K562 (cell line): ENCODE data around the gene HERPUD2.

ENCODE experiments used
- JUND ChIP-seq, 2 experiments: IDR thresholded peaks; 2 replicates in 1 of 2; 3 replicates in 1 of 2; pipeline ENCODE4 v1.6.1; 2011; ENCODE audit warnings: borderline replicate concordance in 2 of 2, low read depth in 2 of 2, low read length in 2 of 2, improper control_type of control experiment in 1 of 2, missing biosample characterization in 1 of 2, missing genetic modification characterization in 1 of 2, missing genetic modification reagents in 1 of 2
- NFE2 ChIP-seq: IDR thresholded peaks from 2 replicates; pipeline ENCODE4 v1.6.1; 2014; ENCODE audit warnings: antibody characterized with exemption, low read depth
- SAP30 ChIP-seq: fragments of 200-600 bp; sonication (generic); IDR thresholded peaks from 2 replicates; pipeline ENCODE4 v1.6.1; 2012; ENCODE audit warnings: borderline replicate concordance, low read depth, mild to moderate bottlenecking, moderate library complexity, low read length, control low read depth, inconsistent platforms; ENCODE audit not compliant: insufficient read depth, poor library complexity, severe bottlenecking
- SP2 ChIP-seq: IDR thresholded peaks from 2 replicates; pipeline ENCODE4 v1.6.1; 2011; ENCODE audit warnings: mild to moderate bottlenecking, low read depth, low read length, moderate library complexity; ENCODE audit not compliant: poor library complexity, severe bottlenecking; ENCODE audit errors: extremely low read depth
- TBP ChIP-seq: optimal IDR thresholded peaks from 2 replicates; pipeline ENCODE3; 2011; ENCODE audit warnings: low read depth, low read length, improper control_type of control experiment
- ZNF644 ChIP-seq: fragments of 200-800 bp; sonication (Bioruptor generic); IDR thresholded peaks from 2 replicates; pipeline ENCODE4 v1.6.1; 2016; ENCODE audit warnings: low read depth, missing genetic modification characterization, missing compliant biosample characterization
- TF ChIP-seq, protein P1 (sequence below): fragments of 250-450 bp; sonication (Bioruptor Pico); IDR thresholded peaks from 2 replicates; pipeline ENCODE4 v1.4.0; 2020; ENCODE audit warnings: mild to moderate bottlenecking, moderate library complexity, borderline replicate concordance
- TF ChIP-seq, protein P2 (sequence below): fragments of 250-450 bp; sonication (Bioruptor Pico); IDR thresholded peaks from 2 replicates; pipeline ENCODE4 v1.5.0; 2021
- TF ChIP-seq, protein P3 (sequence below): fragments of 250-450 bp; sonication (Bioruptor Pico); IDR thresholded peaks from 2 replicates; pipeline ENCODE4 v1.4.0; 2020; ENCODE audit warnings: mild to moderate bottlenecking, moderate library complexity
- TF ChIP-seq, protein P4 (sequence below): IDR thresholded peaks from 3 replicates; pipeline ENCODE4 v1.6.1; 2011; ENCODE audit warnings: borderline replicate concordance, mild to moderate bottlenecking; ENCODE audit not compliant: insufficient read length, insufficient read depth
- TF ChIP-seq, protein P5 (sequence below), 3 experiments: IDR thresholded peaks in 2 of 3; conservative IDR thresholded peaks in 1 of 3; 2 replicates each; pipeline ENCODE4 v1.5.1; 2011 to 2012; ENCODE audit warnings: low read length in 3 of 3, mild to moderate bottlenecking in 3 of 3, control low read depth in 2 of 3, improper control_type of control experiment in 1 of 3, inconsistent platforms in 1 of 3, low read depth in 1 of 3, mixed read lengths in 1 of 3, moderate library complexity in 1 of 3; ENCODE audit not compliant: insufficient read depth in 2 of 3
- TF ChIP-seq, protein P6 (sequence below): fragments of 250-450 bp; sonication (Bioruptor Pico); IDR thresholded peaks from 2 replicates; pipeline ENCODE4 v1.5.0; 2021
- TF ChIP-seq, protein P7 (sequence below): fragments of 450-650 bp; conservative IDR thresholded peaks from 2 replicates; pipeline ENCODE4 v1.6.1; 2016; ENCODE audit warnings: missing genetic modification characterization, low read depth, mild to moderate bottlenecking, missing compliant biosample characterization, moderate library complexity

DNA sequence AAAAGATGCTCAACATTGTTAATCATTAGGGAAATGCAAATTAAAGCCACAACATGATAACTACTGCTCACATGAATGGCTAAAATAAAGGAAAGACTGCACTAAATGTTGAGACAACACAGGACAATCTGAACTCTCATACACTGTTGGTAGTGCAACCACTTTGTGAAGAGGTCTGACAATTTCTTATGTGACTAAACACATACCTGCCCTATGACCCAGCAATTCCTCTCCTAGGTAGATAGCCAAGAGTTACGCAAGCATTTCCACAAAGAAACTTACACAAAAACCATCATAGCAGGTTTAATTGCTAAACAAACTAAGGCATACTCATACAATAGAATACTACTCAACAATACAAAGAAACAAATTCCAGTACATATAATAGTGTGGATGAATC lies 41.8 kb upstream of the HERPUD2 start:
- TF ChIP-seq TBP (no peak), JUND (IDR thresholded peaks at IDR 0.05; ENCODE audit: borderline replicate concordance, low read depth, low read length) (no peak), JUND (tag; IDR thresholded peaks at IDR 0.05; ENCODE audit: borderline replicate concordance, low read depth, low read length) (no peak), NFE2 (no peak), SAP30 (no peak), ZNF644 (tag) (no peak), SP2 (no peak)
- TF ChIP-seq, protein P1, sequence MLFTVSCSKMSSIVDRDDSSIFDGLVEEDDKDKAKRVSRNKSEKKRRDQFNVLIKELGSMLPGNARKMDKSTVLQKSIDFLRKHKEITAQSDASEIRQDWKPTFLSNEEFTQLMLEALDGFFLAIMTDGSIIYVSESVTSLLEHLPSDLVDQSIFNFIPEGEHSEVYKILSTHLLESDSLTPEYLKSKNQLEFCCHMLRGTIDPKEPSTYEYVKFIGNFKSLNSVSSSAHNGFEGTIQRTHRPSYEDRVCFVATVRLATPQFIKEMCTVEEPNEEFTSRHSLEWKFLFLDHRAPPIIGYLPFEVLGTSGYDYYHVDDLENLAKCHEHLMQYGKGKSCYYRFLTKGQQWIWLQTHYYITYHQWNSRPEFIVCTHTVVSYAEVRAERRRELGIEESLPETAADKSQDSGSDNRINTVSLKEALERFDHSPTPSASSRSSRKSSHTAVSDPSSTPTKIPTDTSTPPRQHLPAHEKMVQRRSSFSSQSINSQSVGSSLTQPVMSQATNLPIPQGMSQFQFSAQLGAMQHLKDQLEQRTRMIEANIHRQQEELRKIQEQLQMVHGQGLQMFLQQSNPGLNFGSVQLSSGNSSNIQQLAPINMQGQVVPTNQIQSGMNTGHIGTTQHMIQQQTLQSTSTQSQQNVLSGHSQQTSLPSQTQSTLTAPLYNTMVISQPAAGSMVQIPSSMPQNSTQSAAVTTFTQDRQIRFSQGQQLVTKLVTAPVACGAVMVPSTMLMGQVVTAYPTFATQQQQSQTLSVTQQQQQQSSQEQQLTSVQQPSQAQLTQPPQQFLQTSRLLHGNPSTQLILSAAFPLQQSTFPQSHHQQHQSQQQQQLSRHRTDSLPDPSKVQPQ, result no peak
- TF ChIP-seq, protein P2, sequence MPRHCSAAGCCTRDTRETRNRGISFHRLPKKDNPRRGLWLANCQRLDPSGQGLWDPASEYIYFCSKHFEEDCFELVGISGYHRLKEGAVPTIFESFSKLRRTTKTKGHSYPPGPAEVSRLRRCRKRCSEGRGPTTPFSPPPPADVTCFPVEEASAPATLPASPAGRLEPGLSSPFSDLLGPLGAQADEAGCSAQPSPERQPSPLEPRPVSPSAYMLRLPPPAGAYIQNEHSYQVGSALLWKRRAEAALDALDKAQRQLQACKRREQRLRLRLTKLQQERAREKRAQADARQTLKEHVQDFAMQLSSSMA (CRISPR knock-in tag), result no peak
- TF ChIP-seq, protein P3, sequence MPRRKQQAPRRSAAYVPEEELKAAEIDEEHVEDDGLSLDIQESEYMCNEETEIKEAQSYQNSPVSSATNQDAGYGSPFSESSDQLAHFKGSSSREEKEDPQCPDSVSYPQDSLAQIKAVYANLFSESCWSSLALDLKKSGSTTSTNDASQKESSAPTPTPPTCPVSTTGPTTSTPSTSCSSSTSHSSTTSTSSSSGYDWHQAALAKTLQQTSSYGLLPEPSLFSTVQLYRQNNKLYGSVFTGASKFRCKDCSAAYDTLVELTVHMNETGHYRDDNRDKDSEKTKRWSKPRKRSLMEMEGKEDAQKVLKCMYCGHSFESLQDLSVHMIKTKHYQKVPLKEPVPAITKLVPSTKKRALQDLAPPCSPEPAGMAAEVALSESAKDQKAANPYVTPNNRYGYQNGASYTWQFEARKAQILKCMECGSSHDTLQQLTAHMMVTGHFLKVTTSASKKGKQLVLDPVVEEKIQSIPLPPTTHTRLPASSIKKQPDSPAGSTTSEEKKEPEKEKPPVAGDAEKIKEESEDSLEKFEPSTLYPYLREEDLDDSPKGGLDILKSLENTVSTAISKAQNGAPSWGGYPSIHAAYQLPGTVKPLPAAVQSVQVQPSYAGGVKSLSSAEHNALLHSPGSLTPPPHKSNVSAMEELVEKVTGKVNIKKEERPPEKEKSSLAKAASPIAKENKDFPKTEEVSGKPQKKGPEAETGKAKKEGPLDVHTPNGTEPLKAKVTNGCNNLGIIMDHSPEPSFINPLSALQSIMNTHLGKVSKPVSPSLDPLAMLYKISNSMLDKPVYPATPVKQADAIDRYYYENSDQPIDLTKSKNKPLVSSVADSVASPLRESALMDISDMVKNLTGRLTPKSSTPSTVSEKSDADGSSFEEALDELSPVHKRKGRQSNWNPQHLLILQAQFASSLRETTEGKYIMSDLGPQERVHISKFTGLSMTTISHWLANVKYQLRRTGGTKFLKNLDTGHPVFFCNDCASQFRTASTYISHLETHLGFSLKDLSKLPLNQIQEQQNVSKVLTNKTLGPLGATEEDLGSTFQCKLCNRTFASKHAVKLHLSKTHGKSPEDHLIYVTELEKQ, result no peak
- TF ChIP-seq, protein P4, sequence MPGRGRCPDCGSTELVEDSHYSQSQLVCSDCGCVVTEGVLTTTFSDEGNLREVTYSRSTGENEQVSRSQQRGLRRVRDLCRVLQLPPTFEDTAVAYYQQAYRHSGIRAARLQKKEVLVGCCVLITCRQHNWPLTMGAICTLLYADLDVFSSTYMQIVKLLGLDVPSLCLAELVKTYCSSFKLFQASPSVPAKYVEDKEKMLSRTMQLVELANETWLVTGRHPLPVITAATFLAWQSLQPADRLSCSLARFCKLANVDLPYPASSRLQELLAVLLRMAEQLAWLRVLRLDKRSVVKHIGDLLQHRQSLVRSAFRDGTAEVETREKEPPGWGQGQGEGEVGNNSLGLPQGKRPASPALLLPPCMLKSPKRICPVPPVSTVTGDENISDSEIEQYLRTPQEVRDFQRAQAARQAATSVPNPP, result no peak
- TF ChIP-seq, protein P5, sequence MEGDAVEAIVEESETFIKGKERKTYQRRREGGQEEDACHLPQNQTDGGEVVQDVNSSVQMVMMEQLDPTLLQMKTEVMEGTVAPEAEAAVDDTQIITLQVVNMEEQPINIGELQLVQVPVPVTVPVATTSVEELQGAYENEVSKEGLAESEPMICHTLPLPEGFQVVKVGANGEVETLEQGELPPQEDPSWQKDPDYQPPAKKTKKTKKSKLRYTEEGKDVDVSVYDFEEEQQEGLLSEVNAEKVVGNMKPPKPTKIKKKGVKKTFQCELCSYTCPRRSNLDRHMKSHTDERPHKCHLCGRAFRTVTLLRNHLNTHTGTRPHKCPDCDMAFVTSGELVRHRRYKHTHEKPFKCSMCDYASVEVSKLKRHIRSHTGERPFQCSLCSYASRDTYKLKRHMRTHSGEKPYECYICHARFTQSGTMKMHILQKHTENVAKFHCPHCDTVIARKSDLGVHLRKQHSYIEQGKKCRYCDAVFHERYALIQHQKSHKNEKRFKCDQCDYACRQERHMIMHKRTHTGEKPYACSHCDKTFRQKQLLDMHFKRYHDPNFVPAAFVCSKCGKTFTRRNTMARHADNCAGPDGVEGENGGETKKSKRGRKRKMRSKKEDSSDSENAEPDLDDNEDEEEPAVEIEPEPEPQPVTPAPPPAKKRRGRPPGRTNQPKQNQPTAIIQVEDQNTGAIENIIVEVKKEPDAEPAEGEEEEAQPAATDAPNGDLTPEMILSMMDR (IDR thresholded peaks at IDR 0.05 in 2 of 3, conservative IDR thresholded peaks at IDR 0.05 in 1 of 3; ENCODE audit: insufficient read depth in 2 of 3, low read depth in 1 of 3, low read length in 3 of 3), result no peak
- TF ChIP-seq, protein P6, sequence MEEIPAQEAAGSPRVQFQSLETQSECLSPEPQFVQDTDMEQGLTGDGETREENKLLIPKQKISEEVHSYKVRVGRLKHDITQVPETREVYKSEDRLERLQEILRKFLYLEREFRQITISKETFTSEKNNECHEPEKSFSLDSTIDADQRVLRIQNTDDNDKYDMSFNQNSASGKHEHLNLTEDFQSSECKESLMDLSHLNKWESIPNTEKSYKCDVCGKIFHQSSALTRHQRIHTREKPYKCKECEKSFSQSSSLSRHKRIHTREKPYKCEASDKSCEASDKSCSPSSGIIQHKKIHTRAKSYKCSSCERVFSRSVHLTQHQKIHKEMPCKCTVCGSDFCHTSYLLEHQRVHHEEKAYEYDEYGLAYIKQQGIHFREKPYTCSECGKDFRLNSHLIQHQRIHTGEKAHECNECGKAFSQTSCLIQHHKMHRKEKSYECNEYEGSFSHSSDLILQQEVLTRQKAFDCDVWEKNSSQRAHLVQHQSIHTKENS (CRISPR knock-in tag), result no peak
- TF ChIP-seq, protein P7, sequence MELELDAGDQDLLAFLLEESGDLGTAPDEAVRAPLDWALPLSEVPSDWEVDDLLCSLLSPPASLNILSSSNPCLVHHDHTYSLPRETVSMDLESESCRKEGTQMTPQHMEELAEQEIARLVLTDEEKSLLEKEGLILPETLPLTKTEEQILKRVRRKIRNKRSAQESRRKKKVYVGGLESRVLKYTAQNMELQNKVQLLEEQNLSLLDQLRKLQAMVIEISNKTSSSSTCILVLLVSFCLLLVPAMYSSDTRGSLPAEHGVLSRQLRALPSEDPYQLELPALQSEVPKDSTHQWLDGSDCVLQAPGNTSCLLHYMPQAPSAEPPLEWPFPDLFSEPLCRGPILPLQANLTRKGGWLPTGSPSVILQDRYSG (tag), result no peak
